Measurements from ENCODE around the gene NDUFB7. TPM values are rescaled to one million over a fixed set of nuclear protein-coding genes. Genes with fewer than 3 reads are reported as not detected.

Gene NDUFB7
- total and polyA plus RNA-seq, 2 of the 8 experiments (the other 6 are each of a cell fraction or from before 2014, with no cell fraction given): 151 to 740 TPM

DNA sequence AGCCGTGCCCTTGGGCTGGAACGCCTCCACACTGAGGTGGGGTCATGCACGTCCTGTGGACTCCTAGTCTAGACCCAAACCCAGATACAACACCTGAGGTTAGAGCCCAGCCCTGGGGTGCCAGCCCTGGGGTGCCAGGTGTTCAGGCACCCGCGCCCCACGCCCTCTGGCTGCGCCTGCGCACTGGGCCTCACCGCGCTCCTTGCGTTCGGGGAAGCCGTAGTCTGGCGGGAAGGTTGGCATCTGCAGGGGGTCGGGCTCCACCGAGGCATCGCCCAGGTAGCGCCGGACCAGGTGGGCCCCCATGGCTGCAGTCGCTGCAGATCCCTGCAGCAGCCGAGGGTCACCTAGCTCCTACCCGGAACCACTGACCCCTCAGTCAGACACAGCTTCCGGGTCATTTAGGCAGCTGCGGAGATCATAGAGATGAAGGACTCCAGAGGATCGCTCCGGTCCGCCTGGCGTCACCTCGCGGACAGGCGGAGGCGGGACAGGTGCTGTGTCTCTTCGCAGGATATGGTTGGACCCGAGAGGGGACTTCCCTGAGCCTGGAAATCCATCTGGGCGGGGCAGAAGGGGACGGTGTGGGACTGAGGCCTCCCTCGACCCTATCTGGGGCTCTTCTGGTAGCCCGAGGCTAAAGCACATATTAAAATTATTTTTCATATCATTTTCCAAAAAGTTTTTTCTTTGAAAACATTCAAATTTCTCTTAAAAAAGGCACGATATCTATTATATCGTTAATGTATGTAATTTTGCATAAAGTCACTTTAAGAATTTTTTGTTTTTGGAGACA lies at the start of gene NDUFB7 (continued):
- TF ChIP-seq TEAD4 (IDR thresholded peaks at IDR 0.05; ENCODE audit: low read depth, low read length) (no peak), SP2 (IDR thresholded peaks at IDR 0.05; ENCODE audit: low read length) (peak; percentile 92), FOSL1 (IDR thresholded peaks at IDR 0.05; ENCODE audit: insufficient read depth, low read depth, low read length) (no peak), SIX5 (IDR thresholded peaks at IDR 0.05; ENCODE audit: low read depth, low read length) (peak; percentile 20; the same call in 1 of the 2 replicates), JUN (IDR thresholded peaks at IDR 0.05; ENCODE audit: low read depth, low read length) (no peak), BRCA1 (IDR thresholded peaks at IDR 0.05; ENCODE audit: low read depth, low read length) (peak; percentile 31; the same call in 1 of the 2 replicates), YY1 (IDR thresholded peaks at IDR 0.05; ENCODE audit: low read depth, low read length) (peak; percentile 33), SAP30 (IDR thresholded peaks at IDR 0.05; ENCODE audit: insufficient read depth, insufficient replicate concordance, low read length) (no peak), TBP (IDR thresholded peaks at IDR 0.05; ENCODE audit: low read depth, low read length) (peak; percentile 89), CHD2 (IDR thresholded peaks at IDR 0.05; ENCODE audit: low read length) (peak; percentile 77), TCF12 (IDR thresholded peaks at IDR 0.05; ENCODE audit: low read depth, low read length) (0 out of 2 replicates have a peak, but pooled peaks have one; percentile 58), BCL11A (IDR thresholded peaks at IDR 0.05; ENCODE audit: low read depth in 2 of 2, low read length in 2 of 2) (no peak), JUND (IDR thresholded peaks at IDR 0.05; ENCODE audit: low read length) (peak; percentile 71; the same call in 1 of the 2 replicates), PHF8 (conservative IDR thresholded peaks at IDR 0.05; ENCODE audit: low read depth, low read length) (peak; percentile 95), SIRT6 (IDR thresholded peaks at IDR 0.05; ENCODE audit: low read length) (no peak), CHD1 (IDR thresholded peaks at IDR 0.05; ENCODE audit: low read depth, low read length) (no peak), NANOG (IDR thresholded peaks at IDR 0.05; ENCODE audit: insufficient read depth, low read depth, low read length, poor library complexity, severe bottlenecking) (no peak), RXRA (IDR thresholded peaks at IDR 0.05; ENCODE audit: insufficient read depth, low read depth, low read length) (no peak), EGR1 (IDR thresholded peaks at IDR 0.05; ENCODE audit: borderline replicate concordance, low read depth, low read length) (peak; percentile 89), CBX5 (IDR thresholded peaks at IDR 0.05; ENCODE audit: low read depth, low read length) (no peak), CREB1 (IDR thresholded peaks at IDR 0.05) (peak; percentile 45)
- TF ChIP-seq, protein P1, sequence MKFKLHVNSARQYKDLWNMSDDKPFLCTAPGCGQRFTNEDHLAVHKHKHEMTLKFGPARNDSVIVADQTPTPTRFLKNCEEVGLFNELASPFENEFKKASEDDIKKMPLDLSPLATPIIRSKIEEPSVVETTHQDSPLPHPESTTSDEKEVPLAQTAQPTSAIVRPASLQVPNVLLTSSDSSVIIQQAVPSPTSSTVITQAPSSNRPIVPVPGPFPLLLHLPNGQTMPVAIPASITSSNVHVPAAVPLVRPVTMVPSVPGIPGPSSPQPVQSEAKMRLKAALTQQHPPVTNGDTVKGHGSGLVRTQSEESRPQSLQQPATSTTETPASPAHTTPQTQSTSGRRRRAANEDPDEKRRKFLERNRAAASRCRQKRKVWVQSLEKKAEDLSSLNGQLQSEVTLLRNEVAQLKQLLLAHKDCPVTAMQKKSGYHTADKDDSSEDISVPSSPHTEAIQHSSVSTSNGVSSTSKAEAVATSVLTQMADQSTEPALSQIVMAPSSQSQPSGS (IDR thresholded peaks at IDR 0.05; ENCODE audit: low read length): peak; percentile 50; the same call in 1 of the 2 replicates
- TF ChIP-seq, protein P2, sequence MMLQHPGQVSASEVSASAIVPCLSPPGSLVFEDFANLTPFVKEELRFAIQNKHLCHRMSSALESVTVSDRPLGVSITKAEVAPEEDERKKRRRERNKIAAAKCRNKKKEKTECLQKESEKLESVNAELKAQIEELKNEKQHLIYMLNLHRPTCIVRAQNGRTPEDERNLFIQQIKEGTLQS (IDR thresholded peaks at IDR 0.05; ENCODE audit: insufficient read depth, low read depth, low read length): no peak

All from H1 (cell line).